GM15510 (cell line): ENCODE results near the gene TRABD2B.

ENCODE experiments used
- POLR2A ChIP-seq: IDR thresholded peaks from 3 replicates; pipeline ENCODE4 v1.6.1; 2011; ENCODE audit warnings: borderline replicate concordance; ENCODE audit not compliant: insufficient read length; ENCODE audit errors: extremely low read depth

TRABD2B gene

GRCh38 chr1:47997289-47998200 is at the start of gene TRABD2B:
Gene TRABD2B (minus strand): TSS chr1:47997385.
- no peak for TF ChIP-seq POLR2A

DNA sequence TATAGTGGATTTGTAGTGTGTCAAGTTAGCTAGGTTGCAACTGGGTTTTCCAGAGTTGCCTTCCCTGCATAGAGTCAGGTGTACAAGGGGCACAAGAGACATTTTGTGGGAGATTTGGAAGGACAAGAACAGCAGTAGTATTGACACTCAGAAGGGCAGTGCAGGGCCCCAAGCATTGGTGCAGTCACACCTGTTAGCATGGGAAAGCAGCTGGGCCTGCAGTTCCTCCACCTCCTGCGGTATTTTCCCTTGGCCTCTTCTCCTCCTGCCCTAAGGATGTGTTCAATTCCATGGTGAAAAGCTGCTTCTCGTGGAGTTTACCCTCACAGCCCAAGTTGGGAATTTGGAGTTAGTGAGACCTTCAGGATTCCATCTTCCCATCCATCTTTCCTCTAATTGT is 47.1 kb upstream of the TRABD2B start:
- no peak for TF ChIP-seq POLR2A

- TF ChIP-seq POLR2A = no peak
These were observed 46.4 kb upstream of the TRABD2B start for GRCh38 chr1:48043622-48044021.

DNA sequence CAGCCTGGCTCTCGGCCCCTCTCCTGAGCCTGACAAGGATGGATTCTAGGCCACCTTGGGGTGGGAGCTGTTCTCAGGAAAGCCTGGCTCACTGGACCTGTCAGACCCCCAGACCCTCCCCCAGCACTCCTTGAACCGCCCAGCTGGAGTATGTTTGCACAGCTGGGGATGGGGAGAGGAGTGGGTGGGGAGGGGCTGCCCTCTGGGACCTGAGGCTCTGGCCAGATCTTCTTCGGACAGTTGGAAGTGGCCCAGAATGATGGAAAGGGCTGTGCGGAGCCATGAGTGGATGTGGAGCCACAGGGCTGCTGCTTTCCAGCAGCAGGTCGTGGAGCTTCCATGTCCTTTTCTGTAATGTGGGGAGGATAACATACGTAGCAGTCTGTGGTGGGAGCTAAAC is 43.0 kb upstream of the TRABD2B start:
- no peak for TF ChIP-seq POLR2A

GRCh38 chr1:48039088-48040054 is 42.2 kb upstream of the TRABD2B start:
- no peak for TF ChIP-seq POLR2A

GRCh38 chr1:48038270-48038767 is 41.1 kb upstream of the TRABD2B start:
- TF ChIP-seq POLR2A = no peak

DNA sequence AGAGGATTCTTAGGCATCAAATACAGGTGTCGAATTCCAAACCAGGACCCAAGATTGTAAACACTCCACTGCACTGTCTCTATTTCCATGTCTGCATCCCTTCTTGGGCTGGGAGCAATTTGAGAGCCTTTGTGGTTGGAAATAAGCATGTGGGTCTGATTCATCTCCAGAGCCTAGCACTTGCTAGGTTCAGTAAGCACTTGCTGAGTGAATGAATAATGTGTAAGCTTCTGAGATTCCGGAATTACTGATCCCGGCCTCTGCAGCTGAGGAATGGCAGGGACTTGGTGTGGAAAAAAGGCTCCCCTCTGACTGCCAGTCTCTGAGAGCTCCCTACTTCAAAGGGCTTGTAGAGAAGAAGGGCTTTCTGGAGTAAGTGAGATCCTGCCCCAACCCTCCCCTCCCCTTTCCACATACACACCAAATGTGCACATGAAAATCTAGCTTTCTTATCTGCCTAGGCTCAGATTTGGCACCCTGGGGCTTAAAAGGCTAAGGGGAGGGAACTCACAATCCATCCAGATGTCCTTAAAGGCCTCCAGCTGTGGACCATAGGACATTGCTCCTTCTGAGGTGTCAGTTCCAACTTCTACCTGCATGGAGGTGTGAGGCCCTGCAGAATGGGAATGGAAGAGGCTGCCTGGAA is 39.6 kb upstream of the TRABD2B start:
- no peak for TF ChIP-seq POLR2A

DNA sequence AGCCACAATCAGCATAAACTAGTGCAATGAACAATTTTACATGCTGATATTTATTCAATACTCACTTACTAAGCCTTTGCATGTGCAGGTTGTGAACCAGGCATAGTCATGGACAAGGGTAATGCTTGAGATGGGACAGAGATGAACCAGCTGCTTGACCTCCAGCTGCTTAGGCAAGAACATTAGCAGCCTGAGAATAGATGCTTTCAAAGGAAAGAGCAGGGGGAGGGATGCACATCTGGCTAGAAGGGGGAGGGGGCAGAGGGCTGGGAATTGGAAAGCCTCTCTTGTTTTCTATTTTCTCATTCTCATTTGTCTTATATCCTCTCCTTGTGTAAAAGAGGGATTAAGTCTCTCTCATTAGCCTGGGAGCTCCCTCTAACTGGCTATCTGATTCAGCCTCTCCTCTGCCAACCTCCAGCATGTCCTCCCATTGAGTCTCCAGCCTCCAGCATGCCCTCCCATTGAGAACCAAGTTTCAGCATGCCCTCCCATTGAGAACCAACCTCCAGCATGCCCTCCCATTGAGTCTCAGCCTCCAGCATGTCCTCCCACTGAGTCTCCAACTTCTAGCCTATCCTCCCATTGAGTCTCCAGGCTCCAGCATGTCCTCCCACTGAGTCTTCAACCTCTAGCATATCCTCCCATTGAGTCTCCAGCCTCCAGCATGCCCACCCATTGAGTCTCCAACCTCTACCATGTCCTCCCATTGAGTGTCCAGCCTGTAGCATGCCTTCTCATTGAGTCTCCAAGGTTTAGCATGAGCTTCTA is 38.4 kb upstream of the TRABD2B start:
- no peak for TF ChIP-seq POLR2A

DNA sequence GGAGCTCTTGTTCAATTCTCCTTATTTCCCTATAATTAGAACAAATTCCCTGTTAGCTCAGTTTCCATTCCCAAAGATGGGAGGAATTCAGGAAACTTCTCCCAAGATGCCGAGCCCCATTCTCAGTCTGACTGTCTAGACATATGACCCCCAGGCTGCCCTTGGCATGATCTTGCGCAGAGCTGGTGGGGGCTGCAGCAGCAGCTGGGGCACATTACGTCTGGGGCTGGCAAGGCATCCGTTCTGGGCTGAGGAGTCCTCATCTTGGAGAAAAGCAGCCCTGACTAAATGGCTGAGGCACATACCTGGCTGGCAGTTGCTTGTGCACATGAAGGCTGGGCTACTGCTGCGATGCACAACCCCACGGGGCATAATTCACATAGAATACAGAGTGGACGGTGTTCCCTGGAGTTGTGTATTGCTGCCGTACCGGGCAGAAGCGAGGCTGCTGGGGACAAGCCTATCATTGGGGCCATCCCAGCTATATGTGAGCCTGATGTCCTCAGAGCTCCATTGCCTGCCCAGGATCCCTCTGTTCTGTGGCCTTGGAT is 36.4 kb upstream of the TRABD2B start:
- no peak for TF ChIP-seq POLR2A

- no peak for TF ChIP-seq POLR2A
These were observed 34.5 kb upstream of the TRABD2B start for GRCh38 chr1:48031676-48032075.

DNA sequence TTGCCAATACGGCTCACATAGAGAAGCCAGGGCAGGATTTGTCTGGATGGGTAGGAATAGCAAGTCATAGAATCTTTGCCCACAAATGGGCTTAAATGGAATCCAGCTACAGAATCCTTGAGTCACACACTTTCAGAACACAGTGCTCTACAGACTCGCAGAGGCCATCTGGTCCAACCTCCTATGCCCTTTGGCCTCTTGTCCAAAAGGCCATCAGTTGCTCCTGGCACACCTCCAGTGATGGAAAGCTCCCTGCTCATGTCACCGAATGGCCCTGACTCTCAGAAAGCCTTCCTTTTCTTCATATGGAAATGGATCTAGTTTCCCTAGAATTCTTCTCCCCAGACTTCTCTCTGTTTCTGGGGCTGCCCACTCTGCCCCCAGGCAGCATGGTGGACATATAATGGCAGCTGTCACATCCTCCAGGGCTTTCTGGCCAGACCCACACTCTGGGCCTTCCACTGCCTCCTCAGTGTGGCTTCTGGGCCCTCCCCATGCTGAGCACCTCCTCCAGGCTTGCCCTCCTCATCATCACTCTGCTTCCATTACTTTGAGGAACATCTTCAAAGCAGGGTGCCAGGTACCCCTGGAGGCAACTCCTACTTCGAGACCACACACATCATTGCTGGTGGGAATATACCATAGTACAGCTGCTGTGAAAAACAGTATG is 33.6 kb upstream of the TRABD2B start:
- no peak for TF ChIP-seq POLR2A

- TF ChIP-seq POLR2A = no peak
These were observed 33.0 kb upstream of the TRABD2B start for GRCh38 chr1:48030211-48030610.
